G401 (cell line): ENCODE data around the gene STK39. TPM values are rescaled to one million over a fixed set of nuclear protein-coding genes. Genes with fewer than 3 reads are reported as not detected.

Source experiments
- DNase-seq: peaks from one replicate; pipeline ENCODE4 v3.0.0-alpha.2; 2015; ENCODE audit warnings: low spot score
- in situ Hi-C: cut with HindIII; loops from 2 replicates; pipeline ENCODE4 v1.10.0; 2016; ENCODE audit warnings: low sequenced_read_pairs, mixed read lengths
- total RNA-seq: library from RNA; depleted of rRNA; stranded (reverse); fragments of >200 nt; shearing (Covaris generic); gene quantifications from 2 replicates; pipeline ENCODE4 v1.2.3, GENCODE V29; 2014

STK39 gene
- total RNA-seq, 1 experiment from 2014 or later, result not detected

- in situ Hi-C loops, result no loop called here
- DNase-seq, result no peak
Observed at GRCh38 chr2:168039881-168040280, 207.5 kb downstream of the STK39 start.

GRCh38 chr2:168037778-168038177 is 209.6 kb downstream of the STK39 start:
- no peak for DNase-seq
- in situ Hi-C loops, result no loop called here

GRCh38 chr2:168035458-168035857 is 211.9 kb downstream of the STK39 start:
- in situ Hi-C loops, result no loop called here
- DNase-seq, result no peak

- peak; percentile 52 for DNase-seq
- in situ Hi-C loops, result no loop called here
Observed at GRCh38 chr2:168034616-168035015, 212.8 kb downstream of the STK39 start.

- DNase-seq, result no peak
- in situ Hi-C loops, result no loop called here
Observed at GRCh38 chr2:168033966-168034365, 213.4 kb downstream of the STK39 start.

GRCh38 chr2:168032091-168032490 is 215.3 kb downstream of the STK39 start:
- in situ Hi-C loops, result no loop called here

GRCh38 chr2:168030862-168031624 is 216.4 kb downstream of the STK39 start:
- in situ Hi-C loops, result no loop called here
- DNase-seq, result no peak

More at GRCh38 chr2:168032091-168032490, 215.3 kb downstream of the STK39 start:
- no peak for DNase-seq

- DNase-seq, result no peak
- in situ Hi-C loops, result no loop called here
Observed at GRCh38 chr2:168029071-168029470, 218.3 kb downstream of the STK39 start.

GRCh38 chr2:168028362-168028761 is 219.0 kb downstream of the STK39 start:
- in situ Hi-C loops, result no loop called here
- no peak for DNase-seq

- no peak for DNase-seq
- in situ Hi-C loops, result no loop called here
Observed at GRCh38 chr2:168025487-168026202, 221.8 kb downstream of the STK39 start.

GRCh38 chr2:168024459-168024858 is 222.9 kb downstream of the STK39 start:
- DNase-seq, result no peak
- in situ Hi-C loops, result no loop called here

GRCh38 chr2:168021800-168022587 is 225.4 kb downstream of the STK39 start:
- in situ Hi-C loops, result no loop called here
- DNase-seq, result no peak

- DNase-seq, result peak; percentile 63
- in situ Hi-C loops, result no loop called here
Observed at GRCh38 chr2:168015274-168015953, 232.0 kb downstream of the STK39 start.

- DNase-seq, result peak; percentile 26
- in situ Hi-C loops, result no loop called here
Observed at GRCh38 chr2:168009900-168010299, 237.5 kb downstream of the STK39 start.

- in situ Hi-C loops, result no loop called here
- no peak for DNase-seq
Observed at GRCh38 chr2:168008646-168009195, 238.7 kb downstream of the STK39 start.

GRCh38 chr2:168006498-168006897 is 240.9 kb downstream of the STK39 start:
- in situ Hi-C loops, result no loop called here
- DNase-seq, result no peak

- no peak for DNase-seq
- in situ Hi-C loops, result no loop called here
Observed at GRCh38 chr2:168005586-168005985, 241.8 kb downstream of the STK39 start.

GRCh38 chr2:168003876-168004275 is 243.5 kb downstream of the STK39 start:
- in situ Hi-C loops, result no loop called here
- DNase-seq, result no peak

GRCh38 chr2:168002021-168002553 is 245.3 kb downstream of the STK39 start:
- DNase-seq, result no peak
- in situ Hi-C loops, result no loop called here
